PFSK-1 (cell line): ENCODE results near the gene NGRN.

Source experiments
- FOXP2 ChIP-seq: optimal IDR thresholded peaks from 2 replicates; pipeline ENCODE3; 2011; ENCODE audit warnings: borderline replicate concordance, control low read depth, inconsistent platforms; ENCODE audit not compliant: insufficient read depth; ENCODE audit errors: extremely low read length, extremely low read depth
- POLR2AphosphoS5 ChIP-seq: IDR thresholded peaks from 2 replicates; pipeline ENCODE4 v1.6.1; 2012; ENCODE audit warnings: low read depth, mild to moderate bottlenecking, control low read depth, low read length, moderate library complexity
- SIN3A ChIP-seq: IDR thresholded peaks from 2 replicates; pipeline ENCODE4 v1.6.1; 2012; ENCODE audit warnings: mild to moderate bottlenecking, low read length, moderate library complexity, borderline replicate concordance; ENCODE audit not compliant: insufficient read depth
- TAF1 ChIP-seq: IDR thresholded peaks from 2 replicates; pipeline ENCODE4 v1.6.1; 2012; ENCODE audit warnings: low read length, control low read depth, borderline replicate concordance; ENCODE audit not compliant: insufficient read depth
- TF ChIP-seq, protein P1 (sequence below), 2 experiments: IDR thresholded peaks; 2 replicates each; pipeline versions ENCODE4 v1.6.1 to v1.8.0; 2011 to 2012; ENCODE audit warnings: low read depth in 2 of 2, low read length in 2 of 2, control low read depth in 1 of 2, inconsistent platforms in 1 of 2, mild to moderate bottlenecking in 1 of 2, moderate library complexity in 1 of 2; ENCODE audit not compliant: insufficient read depth in 1 of 2

Gene NGRN

DNA sequence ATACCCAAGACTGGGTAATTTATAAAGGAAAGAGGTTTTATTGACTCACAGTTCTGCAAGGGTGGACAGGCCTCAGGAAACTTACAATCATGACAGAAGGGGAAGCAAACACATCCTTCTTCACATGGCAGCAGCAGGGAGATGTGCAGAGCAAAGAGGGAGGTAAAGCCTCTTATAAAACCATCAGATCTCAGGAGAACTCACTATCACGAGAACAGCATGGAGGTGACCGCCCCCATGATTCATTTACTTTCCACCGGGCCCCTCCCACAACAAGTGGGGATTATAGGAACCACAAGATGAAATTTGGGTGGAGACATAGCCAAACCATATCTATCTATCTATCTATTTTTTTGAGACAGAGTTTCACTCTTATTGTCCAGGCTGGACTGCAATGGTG is 26.1 kb upstream of the NGRN start:
- TF ChIP-seq FOXP2 (no peak), SIN3A (no peak), TAF1 (no peak), POLR2AphosphoS5 (no peak)
- TF ChIP-seq, protein P1, sequence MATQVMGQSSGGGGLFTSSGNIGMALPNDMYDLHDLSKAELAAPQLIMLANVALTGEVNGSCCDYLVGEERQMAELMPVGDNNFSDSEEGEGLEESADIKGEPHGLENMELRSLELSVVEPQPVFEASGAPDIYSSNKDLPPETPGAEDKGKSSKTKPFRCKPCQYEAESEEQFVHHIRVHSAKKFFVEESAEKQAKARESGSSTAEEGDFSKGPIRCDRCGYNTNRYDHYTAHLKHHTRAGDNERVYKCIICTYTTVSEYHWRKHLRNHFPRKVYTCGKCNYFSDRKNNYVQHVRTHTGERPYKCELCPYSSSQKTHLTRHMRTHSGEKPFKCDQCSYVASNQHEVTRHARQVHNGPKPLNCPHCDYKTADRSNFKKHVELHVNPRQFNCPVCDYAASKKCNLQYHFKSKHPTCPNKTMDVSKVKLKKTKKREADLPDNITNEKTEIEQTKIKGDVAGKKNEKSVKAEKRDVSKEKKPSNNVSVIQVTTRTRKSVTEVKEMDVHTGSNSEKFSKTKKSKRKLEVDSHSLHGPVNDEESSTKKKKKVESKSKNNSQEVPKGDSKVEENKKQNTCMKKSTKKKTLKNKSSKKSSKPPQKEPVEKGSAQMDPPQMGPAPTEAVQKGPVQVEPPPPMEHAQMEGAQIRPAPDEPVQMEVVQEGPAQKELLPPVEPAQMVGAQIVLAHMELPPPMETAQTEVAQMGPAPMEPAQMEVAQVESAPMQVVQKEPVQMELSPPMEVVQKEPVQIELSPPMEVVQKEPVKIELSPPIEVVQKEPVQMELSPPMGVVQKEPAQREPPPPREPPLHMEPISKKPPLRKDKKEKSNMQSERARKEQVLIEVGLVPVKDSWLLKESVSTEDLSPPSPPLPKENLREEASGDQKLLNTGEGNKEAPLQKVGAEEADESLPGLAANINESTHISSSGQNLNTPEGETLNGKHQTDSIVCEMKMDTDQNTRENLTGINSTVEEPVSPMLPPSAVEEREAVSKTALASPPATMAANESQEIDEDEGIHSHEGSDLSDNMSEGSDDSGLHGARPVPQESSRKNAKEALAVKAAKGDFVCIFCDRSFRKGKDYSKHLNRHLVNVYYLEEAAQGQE (IDR thresholded peaks at IDR 0.05; ENCODE audit: insufficient read depth in 1 of 2, low read depth in 2 of 2, low read length in 2 of 2): no peak

DNA sequence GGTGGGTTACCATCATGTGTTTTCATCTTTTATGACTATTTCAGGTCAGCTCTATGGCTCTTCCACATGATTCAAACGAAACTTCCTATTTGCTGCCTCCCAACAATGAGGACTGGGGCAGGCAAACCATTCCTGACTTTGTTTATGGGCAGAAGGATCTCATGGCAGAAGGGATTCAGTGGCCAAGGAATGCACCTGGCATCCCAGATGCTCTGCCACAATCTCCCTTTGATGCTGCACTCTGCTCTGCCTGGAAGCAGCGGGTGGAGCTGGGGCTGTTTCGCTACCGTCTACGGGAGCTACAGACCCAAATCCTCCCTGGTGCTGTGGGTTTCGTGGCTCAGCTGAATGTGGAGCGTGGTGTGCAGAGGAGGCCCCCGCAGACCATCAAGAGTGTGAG is 24.6 kb upstream of the NGRN start:
- no peak for TF ChIP-seq FOXP2
- TF ChIP-seq TAF1: no peak
- no peak for TF ChIP-seq SIN3A
- no peak for TF ChIP-seq POLR2AphosphoS5
- TF ChIP-seq, protein P1 (IDR thresholded peaks at IDR 0.05; ENCODE audit: insufficient read depth in 1 of 2, low read depth in 2 of 2, low read length in 2 of 2): no peak

DNA sequence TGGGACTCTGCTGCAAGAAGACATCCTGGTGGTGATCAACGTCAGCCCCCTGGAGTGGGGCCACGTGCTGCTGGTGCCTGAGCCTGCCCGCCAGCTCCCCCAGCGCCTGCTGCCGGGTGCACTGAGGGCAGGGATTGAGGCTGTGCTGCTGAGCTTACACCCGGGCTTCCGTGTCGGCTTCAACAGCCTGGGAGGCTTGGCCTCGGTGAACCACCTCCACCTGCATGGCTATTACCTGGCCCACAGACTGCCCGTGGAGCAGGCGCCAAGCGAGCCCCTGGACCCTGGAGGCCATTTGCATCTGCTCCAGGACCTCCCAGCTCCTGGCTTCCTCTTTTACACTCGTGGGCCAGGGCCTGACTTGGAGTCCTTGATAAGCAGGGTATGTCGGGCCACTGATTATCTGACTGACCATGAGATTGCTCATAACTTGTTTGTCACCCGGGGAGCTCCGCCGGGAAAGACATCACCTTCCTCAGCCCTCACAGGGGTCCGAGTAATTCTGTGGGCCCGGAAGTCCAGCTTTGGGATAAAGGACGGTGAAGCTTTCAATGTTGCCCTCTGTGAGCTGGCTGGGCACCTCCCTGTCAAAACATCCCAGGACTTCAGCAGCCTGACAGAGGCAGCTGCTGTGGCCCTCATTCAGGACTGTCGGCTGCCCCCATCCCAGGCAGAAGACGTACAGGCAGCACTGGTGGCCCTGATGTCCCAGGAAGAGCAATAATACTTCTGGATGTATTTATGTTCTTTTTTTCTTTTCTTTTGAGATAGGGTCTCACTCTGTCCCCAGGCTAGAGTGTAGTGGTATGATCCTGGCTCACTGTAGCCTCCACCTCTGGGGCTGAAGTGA is 23.9 kb upstream of the NGRN start:
- TF ChIP-seq TAF1: no peak
- TF ChIP-seq, protein P1 (IDR thresholded peaks at IDR 0.05; ENCODE audit: insufficient read depth in 1 of 2, low read depth in 2 of 2, low read length in 2 of 2): no peak
- no peak for TF ChIP-seq FOXP2
- no peak for TF ChIP-seq POLR2AphosphoS5
- TF ChIP-seq SIN3A: no peak

DNA sequence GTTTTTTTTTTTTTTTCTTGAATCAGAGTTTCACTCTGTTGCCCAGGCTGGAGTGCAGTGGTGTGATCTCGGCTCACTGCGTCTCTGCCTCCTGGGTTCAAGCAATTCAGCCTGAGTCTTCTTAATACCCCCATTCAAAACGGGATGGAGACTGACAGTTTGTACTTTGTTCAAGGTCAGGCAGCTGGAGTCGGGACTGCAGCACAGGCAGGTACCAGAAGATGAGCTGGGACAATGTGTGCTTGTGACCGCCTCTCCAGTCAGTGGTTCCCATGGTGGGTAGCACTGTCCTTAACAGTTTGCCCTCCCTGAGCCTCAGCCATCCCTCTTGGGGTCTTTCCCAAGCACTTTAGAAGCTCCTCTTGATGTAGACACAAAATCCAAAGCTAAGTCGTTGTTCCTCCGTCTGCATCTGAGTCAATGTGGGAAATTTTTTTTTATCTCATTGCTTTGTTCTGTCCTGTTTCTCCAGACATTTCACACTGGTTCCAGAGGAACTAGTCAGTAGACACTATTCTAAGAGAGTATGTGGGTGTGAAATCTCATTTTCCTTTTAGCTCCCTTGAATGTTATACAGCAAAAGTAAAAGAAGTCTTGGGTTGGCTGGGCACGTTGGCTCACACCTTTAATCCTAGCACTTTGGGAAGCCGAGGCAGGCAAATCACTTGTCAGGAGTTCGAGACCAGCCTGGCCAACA is 21.4 kb upstream of the NGRN start:
- TF ChIP-seq FOXP2: no peak
- TF ChIP-seq POLR2AphosphoS5: no peak
- no peak for TF ChIP-seq SIN3A
- TF ChIP-seq TAF1: no peak
- TF ChIP-seq, protein P1 (IDR thresholded peaks at IDR 0.05; ENCODE audit: insufficient read depth in 1 of 2, low read depth in 2 of 2, low read length in 2 of 2): no peak
